ENCODE data around the gene DSG1.
A peak's percentile ranks its signal among the peaks of the same experiment; 100 is the strongest.

Gene DSG1

GRCh38 chr18:31297248-31297647 lies 20.7 kb upstream of the DSG1 start:
- DNase-seq (ENCODE audit: low read depth) = no peak
- H3K4me3 ChIP-seq (replicated peaks; ENCODE audit: low read depth, low read length) = no peak overlapping the region
- TF ChIP-seq CTCF (IDR thresholded peaks at IDR 0.05; ENCODE audit: low read length, missing control alignments) = no peak

- no peak for TF ChIP-seq CTCF (IDR thresholded peaks at IDR 0.05; ENCODE audit: low read length, missing control alignments)
- H3K4me3 ChIP-seq (replicated peaks; ENCODE audit: low read depth, low read length) = no peak overlapping the region
- peak; percentile 38 for DNase-seq (ENCODE audit: low read depth)
Measured at GRCh38 chr18:31301201-31301655, 16.7 kb upstream of the DSG1 start.

- no peak for TF ChIP-seq CTCF (IDR thresholded peaks at IDR 0.05; ENCODE audit: low read length, missing control alignments)
Measured at GRCh38 chr18:31302991-31303390, 15.0 kb upstream of the DSG1 start.

GRCh38 chr18:31303771-31304170 lies 14.2 kb upstream of the DSG1 start:
- H3K4me3 ChIP-seq (replicated peaks; ENCODE audit: low read depth, low read length) = no peak overlapping the region
- TF ChIP-seq CTCF (IDR thresholded peaks at IDR 0.05; ENCODE audit: low read length, missing control alignments) = no peak

More at GRCh38 chr18:31302991-31303390, 15.0 kb upstream of the DSG1 start:
- no peak overlapping the region for H3K4me3 ChIP-seq (replicated peaks; ENCODE audit: low read depth, low read length)
- DNase-seq (ENCODE audit: low read depth) = peak; percentile 41

GRCh38 chr18:31309115-31309514 lies 8.8 kb upstream of the DSG1 start:
- H3K4me3 ChIP-seq (replicated peaks; ENCODE audit: low read depth, low read length) = no peak overlapping the region
- DNase-seq (ENCODE audit: low read depth) = no peak
- TF ChIP-seq CTCF (IDR thresholded peaks at IDR 0.05; ENCODE audit: low read length, missing control alignments) = no peak

More at GRCh38 chr18:31303771-31304170, 14.2 kb upstream of the DSG1 start:
- peak; percentile 38 for DNase-seq (ENCODE audit: low read depth)

GRCh38 chr18:31316974-31317373 lies 986 bp upstream of the DSG1 start:
- no peak overlapping the region for H3K4me3 ChIP-seq (replicated peaks; ENCODE audit: low read depth, low read length)
- no peak for TF ChIP-seq CTCF (IDR thresholded peaks at IDR 0.05; ENCODE audit: low read length, missing control alignments)
- no peak for DNase-seq (ENCODE audit: low read depth)

GRCh38 chr18:31321719-31322118 lies 3.8 kb downstream of the DSG1 start:
- no peak for TF ChIP-seq CTCF (IDR thresholded peaks at IDR 0.05; ENCODE audit: low read length, missing control alignments)
- DNase-seq (ENCODE audit: low read depth) = no peak
- no peak overlapping the region for H3K4me3 ChIP-seq (replicated peaks; ENCODE audit: low read depth, low read length)

Measured in fibroblast of pulmonary artery (primary cell).